ENCODE measurements around the gene PHKA1.
A peak's percentile ranks its signal among the peaks of the same experiment; 100 is the strongest.
"Not testable (repeated sequence)": the region's sequence is repeated elsewhere in the genome, so short reads cannot be mapped to it uniquely, and the experiment has no call there.

The PHKA1 gene

GRCh38 chrX:72713599-72714477, at the start of gene PHKA1:
Gene PHKA1 (minus strand): TSS chrX:72714306. CDS start chrX:72713880, 426 bp downstream.
- peak; percentile 39 for DNase-seq

GRCh38 chrX:72760454-72760853, 46.3 kb upstream of the PHKA1 start:
- DNase-seq: not testable (repeated sequence)

- DNase-seq: not testable (repeated sequence)
These were observed 34.4 kb upstream of the PHKA1 start for GRCh38 chrX:72748545-72748944.

- DNase-seq: not testable (repeated sequence)
These were observed 31.4 kb upstream of the PHKA1 start for GRCh38 chrX:72745546-72745945.

- no peak for DNase-seq
These were observed 21.5 kb upstream of the PHKA1 start for GRCh38 chrX:72735561-72735960.

GRCh38 chrX:72733636-72734035, 19.5 kb upstream of the PHKA1 start:
- not testable (repeated sequence) for DNase-seq

- DNase-seq: no peak
These were observed 13.7 kb upstream of the PHKA1 start for GRCh38 chrX:72727846-72728245.

- DNase-seq: no peak
These were observed 2.7 kb upstream of the PHKA1 start for GRCh38 chrX:72716766-72717165.

- no peak for DNase-seq
These were observed 1.4 kb upstream of the PHKA1 start for GRCh38 chrX:72715546-72715945.

- peak; percentile 45 for DNase-seq
These were observed 391 bp upstream of the PHKA1 start for GRCh38 chrX:72714478-72714916.

- no peak for DNase-seq
These were observed 976 bp downstream of the PHKA1 start for GRCh38 chrX:72713130-72713529.

- DNase-seq: no peak
These were observed 1.9 kb downstream of the PHKA1 start for GRCh38 chrX:72712094-72712755.

GRCh38 chrX:72705814-72706213, 8.3 kb downstream of the PHKA1 start:
- DNase-seq: no peak

GRCh38 chrX:72705111-72705510, 9.0 kb downstream of the PHKA1 start:
- DNase-seq: no peak

- DNase-seq: no peak
These were observed 19.9 kb downstream of the PHKA1 start for GRCh38 chrX:72694170-72694569.

- DNase-seq: no peak
These were observed 20.6 kb downstream of the PHKA1 start for GRCh38 chrX:72693477-72693876.

- no peak for DNase-seq
These were observed 26.7 kb downstream of the PHKA1 start for GRCh38 chrX:72687396-72687795.

GRCh38 chrX:72685810-72686456, 28.2 kb downstream of the PHKA1 start:
- no peak for DNase-seq

GRCh38 chrX:72685018-72685417, 29.1 kb downstream of the PHKA1 start:
- DNase-seq: no peak

- no peak for DNase-seq
These were observed 30.5 kb downstream of the PHKA1 start for GRCh38 chrX:72683631-72684030.

- DNase-seq: no peak
These were observed 37.6 kb downstream of the PHKA1 start for GRCh38 chrX:72676465-72676864.

GRCh38 chrX:72673951-72674350, 40.2 kb downstream of the PHKA1 start:
- not testable (repeated sequence) for DNase-seq

GRCh38 chrX:72669508-72669907, 44.6 kb downstream of the PHKA1 start:
- not testable (repeated sequence) for DNase-seq

- DNase-seq: no peak
These were observed 47.7 kb downstream of the PHKA1 start for GRCh38 chrX:72666451-72666850.
